Gastrocnemius medialis (tissue), 4 donors: ENCODE data around the gene BNIP1. TPM values are rescaled to one million over a fixed set of nuclear protein-coding genes. Genes with fewer than 3 reads are reported as not detected.

Experiments
- ATAC-seq, 2 donors: fragments of 150-250 bp; one replicate each; pipeline ENCODE4 v1.9.1; 2016
- DNase-seq, 2 donors: peaks; one replicate each; pipeline ENCODE4 v3.0.0-alpha.2; 2019
- H3K27ac ChIP-seq, 4 donors: fragments of 200-600 bp; sonication (generic); 1 replicate in 1 of 4; 2 replicates in 3 of 4; pipeline ENCODE4 v1.5.1; 2016 to 2018; ENCODE audit warnings: mild to moderate bottlenecking in 2 of 4, moderate library complexity in 1 of 4
- H3K27me3 ChIP-seq, 3 donors: fragments of 200-600 bp; sonication (generic) in 2 of 3; 1 replicate in 1 of 3; 2 replicates in 2 of 3; pipeline versions ENCODE4 v1.5.1 to v1.6.0; 2016 to 2019; ENCODE audit warnings: mild to moderate bottlenecking in 1 of 3, moderate library complexity in 1 of 3
- H3K36me3 ChIP-seq, 2 donors: fragments of 200-600 bp; sonication (generic) in 1 of 2; one replicate each; pipeline ENCODE4 v1.5.1; 2017 to 2018
- H3K4me1 ChIP-seq, 2 donors: fragments of 200-600 bp; sonication (generic) in 1 of 2; one replicate each; pipeline ENCODE4 v1.5.1; 2016 to 2017; ENCODE audit warnings: mild to moderate bottlenecking in 2 of 2
- H3K4me3 ChIP-seq, 4 donors: fragments of 200-600 bp; sonication (generic) in 3 of 4; 1 replicate in 1 of 4; 2 replicates in 3 of 4; pipeline ENCODE4 v1.5.1; 2016 to 2019; ENCODE audit warnings: mild to moderate bottlenecking in 2 of 4
- H3K9me3 ChIP-seq, 3 donors: fragments of 200-600 bp; sonication (generic) in 2 of 3; 1 replicate in 1 of 3; 2 replicates in 2 of 3; pipeline ENCODE4 v1.5.1; 2016 to 2019
- CTCF ChIP-seq, 5 experiments: fragments of 450-650 bp in 3 of 5; fragments of 200-600 bp in 2 of 5; sonication (generic) in 2 of 5; IDR thresholded peaks in 4 of 5; conservative IDR thresholded peaks in 1 of 5; 1 replicate in 4 of 5; 2 replicates in 1 of 5; pipeline ENCODE4 v1.5.1; 2016 to 2019; ENCODE audit warnings: antibody characterized with exemption in 5 of 5, mild to moderate bottlenecking in 3 of 5, moderate library complexity in 3 of 5
- POLR2A ChIP-seq, 2 donors: fragments of 450-650 bp; IDR thresholded peaks; one replicate each; pipeline ENCODE4 v1.6.1; 2017; ENCODE audit warnings: antibody characterized with exemption in 2 of 2, mild to moderate bottlenecking in 2 of 2, moderate library complexity in 2 of 2
- in situ Hi-C, 4 donors: fragments of 200-750 bp; cut with MboI; loops; one replicate each; pipeline versions ENCODE4 v1.15.0 to v1.8.0; 2017; ENCODE audit warnings: low sequenced_read_pairs in 4 of 4
- intact Hi-C: fragments of 100-400 bp; cut with DNase I; formaldehyde crosslinking; loops from one replicate; pipeline ENCODE4 v1.15.1; 2023; ENCODE audit warnings: low total_unique reads
- total RNA-seq, 4 donors: library from RNA; depleted of rRNA; stranded (reverse); fragments of >200 nt; gene quantifications; one replicate each; pipeline versions ENCODE4 v1.1.0 to v1.2.3, GENCODE V29; 2016

BNIP1 gene
- total RNA-seq, 4 donors from 2014 or later, result 9.2 to 21.6 (median 17.1) TPM

GRCh38 chr5:173200356-173200755 lies 56.0 kb downstream of the BNIP1 start:
- intact Hi-C loops (no loop called here), in situ Hi-C loops (no loop called here)
- H3K36me3 ChIP-seq, result no peaks in the 10 kb centered on the region
- H3K27me3 ChIP-seq, result peaks cover 20 to 38% (median 25%) of the 10 kb centered on the region in 3 donors
- H3K4me1 ChIP-seq, result no peaks in the 10 kb centered on the region
- TF ChIP-seq POLR2A (IDR thresholded peaks at IDR 0.05) (no peak), CTCF (IDR thresholded peaks at IDR 0.05 in 4 of 5, conservative IDR thresholded peaks at IDR 0.05 in 1 of 5) (no peak)
- DNase-seq (no peak), ATAC-seq (no peak)
- no peak overlapping the region for H3K4me3 ChIP-seq
- peaks cover 0 to 6% (median 3%) of the 10 kb centered on the region in 3 donors for H3K9me3 ChIP-seq
- H3K27ac ChIP-seq, result no peak overlapping the region

- Histone ChIP-seq H3K27me3 (peaks cover 20 to 38% (median 25%) of the 10 kb centered on the region in 3 donors), H3K4me1 (no peaks in the 10 kb centered on the region), H3K36me3 (no peaks in the 10 kb centered on the region), H3K27ac (no peak overlapping the region), H3K4me3 (no peak overlapping the region), H3K9me3 (peaks cover 0 to 6% (median 3%) of the 10 kb centered on the region in 3 donors)
- ATAC-seq, result no peak
- in situ Hi-C loops, result no loop called here
- TF ChIP-seq CTCF (IDR thresholded peaks at IDR 0.05 in 4 of 5, conservative IDR thresholded peaks at IDR 0.05 in 1 of 5), result no peak
- no peak for TF ChIP-seq POLR2A (IDR thresholded peaks at IDR 0.05)
- intact Hi-C loops, result no loop called here
- no peak for DNase-seq
These were observed 57.4 kb downstream of the BNIP1 start for GRCh38 chr5:173201636-173202265.

DNA sequence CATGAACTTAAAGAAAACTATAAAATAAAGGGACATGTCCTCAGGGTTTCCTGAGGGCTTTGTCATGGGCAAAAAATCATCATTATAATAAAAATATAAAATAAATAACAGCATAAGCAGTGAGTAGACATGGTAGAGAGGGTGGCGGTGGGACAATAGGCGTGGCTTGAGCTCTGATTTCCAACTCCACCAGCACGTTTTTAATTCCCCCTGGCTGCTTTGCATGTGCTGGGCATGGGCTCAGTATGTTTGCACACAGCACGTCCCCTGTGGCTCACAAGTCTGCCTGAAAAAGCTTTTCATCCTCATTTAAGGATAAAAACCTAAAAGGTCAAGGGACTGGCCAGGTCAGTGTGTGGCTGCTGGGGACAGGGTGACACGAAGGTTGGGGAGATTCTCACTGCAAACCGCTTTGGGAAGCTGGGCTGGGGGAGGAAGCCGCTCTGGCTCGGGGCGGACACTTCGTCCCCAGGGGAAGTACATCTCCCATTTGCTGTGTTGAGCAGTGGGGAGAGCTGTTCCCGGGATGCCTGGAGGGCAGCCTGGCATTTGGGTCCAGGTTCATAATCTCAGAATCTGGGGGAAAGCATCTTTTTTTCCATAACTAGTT lies 58.0 kb downstream of the BNIP1 start:
- peaks cover 20 to 38% (median 25%) of the 10 kb centered on the region in 3 donors for H3K27me3 ChIP-seq
- H3K9me3 ChIP-seq, result peaks cover 0 to 6% (median 3%) of the 10 kb centered on the region in 3 donors
- TF ChIP-seq POLR2A (IDR thresholded peaks at IDR 0.05), result no peak
- TF ChIP-seq CTCF (IDR thresholded peaks at IDR 0.05 in 4 of 5, conservative IDR thresholded peaks at IDR 0.05 in 1 of 5), result no peak
- H3K27ac ChIP-seq, result no peak overlapping the region
- no peaks in the 10 kb centered on the region for H3K4me1 ChIP-seq
- intact Hi-C loops (no loop called here), in situ Hi-C loops (no loop called here)
- DNase-seq (no peak), ATAC-seq (no peak)
- H3K4me3 ChIP-seq, result no peak overlapping the region
- H3K36me3 ChIP-seq, result no peaks in the 10 kb centered on the region

DNA sequence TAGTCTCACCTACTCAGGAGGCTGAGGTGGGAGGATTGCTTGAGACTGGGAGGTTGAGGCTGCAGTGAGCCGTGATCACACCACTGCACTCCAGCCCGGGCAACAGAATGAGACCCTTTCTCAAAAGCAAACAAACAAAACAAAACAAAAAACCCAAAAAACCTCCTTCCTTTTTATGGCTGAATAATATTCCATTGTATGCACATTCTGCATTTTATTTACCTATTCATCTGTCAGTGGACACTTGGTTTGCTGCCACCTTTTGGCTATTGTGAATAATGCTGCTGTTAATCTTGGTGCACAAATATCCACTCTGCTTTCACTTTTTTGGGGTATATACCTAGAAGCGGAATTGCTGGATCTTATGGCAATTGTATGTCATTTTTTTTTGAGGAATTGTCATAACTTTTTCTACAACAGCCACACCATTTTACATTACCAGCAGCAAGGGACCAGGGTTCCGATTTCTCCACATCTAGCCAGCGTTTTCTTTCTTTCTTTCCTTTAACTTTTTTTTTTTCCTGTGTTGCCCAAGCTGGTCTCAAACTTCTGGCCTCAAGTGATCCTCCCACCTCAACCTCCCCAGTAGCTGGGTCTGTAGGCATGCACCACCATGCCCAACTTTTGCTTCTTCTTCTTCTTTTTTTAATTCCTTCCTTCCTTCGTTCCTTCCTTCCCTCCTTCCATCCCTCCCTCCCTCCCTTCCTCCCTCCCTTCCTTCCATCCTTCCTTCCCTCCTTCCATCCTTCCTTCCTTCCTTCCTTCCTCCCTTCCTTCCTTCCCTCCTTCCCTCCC lies 60.1 kb downstream of the BNIP1 start:
- DNase-seq, result no peak

More for the DNA sequence above, 60.1 kb downstream of the BNIP1 start:
- no peak for ATAC-seq
- no peaks in the 10 kb centered on the region for H3K36me3 ChIP-seq
- H3K4me1 ChIP-seq, result no peaks in the 10 kb centered on the region
- H3K27ac ChIP-seq, result no peak overlapping the region
- peaks cover 20 to 38% (median 25%) of the 10 kb centered on the region in 3 donors for H3K27me3 ChIP-seq
- intact Hi-C loops (no loop called here), in situ Hi-C loops (no loop called here)
- H3K4me3 ChIP-seq, result no peak overlapping the region
- TF ChIP-seq CTCF (IDR thresholded peaks at IDR 0.05 in 4 of 5, conservative IDR thresholded peaks at IDR 0.05 in 1 of 5) (peak in 2 of 5 experiments; percentile 32 to 33), POLR2A (IDR thresholded peaks at IDR 0.05) (no peak)
- H3K9me3 ChIP-seq, result peaks cover 0 to 5% (median 3%) of the 10 kb centered on the region in 3 donors
